ENCODE results near the gene CLEC18A.

Gene CLEC18A

GRCh38 chr16:69934751-69935150, 16.4 kb upstream of the CLEC18A start:
- H3K4me3 ChIP-seq (ENCODE audit: control insufficient read depth, low read depth, low read length) = no peak overlapping the region
- no peak for DNase-seq (ENCODE audit: low read depth)
- no peak for TF ChIP-seq CTCF (conservative IDR thresholded peaks at IDR 0.05; ENCODE audit: control insufficient read depth, insufficient read depth, low read depth, low read length)

GRCh38 chr16:69935278-69935711, 15.8 kb upstream of the CLEC18A start:
- no peak overlapping the region for H3K4me3 ChIP-seq (ENCODE audit: control insufficient read depth, low read depth, low read length)
- DNase-seq (ENCODE audit: low read depth) = no peak
- TF ChIP-seq CTCF (conservative IDR thresholded peaks at IDR 0.05; ENCODE audit: control insufficient read depth, insufficient read depth, low read depth, low read length) = no peak

GRCh38 chr16:69935740-69936139, 15.4 kb upstream of the CLEC18A start:
- DNase-seq (ENCODE audit: low read depth) = no peak
- no peak overlapping the region for H3K4me3 ChIP-seq (ENCODE audit: control insufficient read depth, low read depth, low read length)
- no peak for TF ChIP-seq CTCF (conservative IDR thresholded peaks at IDR 0.05; ENCODE audit: control insufficient read depth, insufficient read depth, low read depth, low read length)

- no peak for DNase-seq (ENCODE audit: low read depth)
- no peak for TF ChIP-seq CTCF (conservative IDR thresholded peaks at IDR 0.05; ENCODE audit: control insufficient read depth, insufficient read depth, low read depth, low read length)
These were observed 14.9 kb upstream of the CLEC18A start for GRCh38 chr16:69936252-69936651.

GRCh38 chr16:69936751-69937211, 14.4 kb upstream of the CLEC18A start:
- DNase-seq (ENCODE audit: low read depth) = no peak
- TF ChIP-seq CTCF (conservative IDR thresholded peaks at IDR 0.05; ENCODE audit: control insufficient read depth, insufficient read depth, low read depth, low read length) = no peak
- H3K4me3 ChIP-seq (ENCODE audit: control insufficient read depth, low read depth, low read length) = no peak overlapping the region

More at GRCh38 chr16:69936252-69936651, 14.9 kb upstream of the CLEC18A start:
- H3K4me3 ChIP-seq (ENCODE audit: control insufficient read depth, low read depth, low read length) = no peak overlapping the region

GRCh38 chr16:69937465-69937951, 13.6 kb upstream of the CLEC18A start:
- DNase-seq (ENCODE audit: low read depth) = no peak

More at GRCh38 chr16:69937465-69937951, 13.6 kb upstream of the CLEC18A start:
- peak; percentile 30 for TF ChIP-seq CTCF (conservative IDR thresholded peaks at IDR 0.05; ENCODE audit: control insufficient read depth, insufficient read depth, low read depth, low read length)
- no peak overlapping the region for H3K4me3 ChIP-seq (ENCODE audit: control insufficient read depth, low read depth, low read length)

Measured in fibroblast of mammary gland (primary cell).